HTERT RPE-1 (cell line): Measurements from ENCODE around the gene UPK1A.
"Not testable (repeated sequence)": the region's sequence is repeated elsewhere in the genome, so short reads cannot be mapped to it uniquely, and the experiment has no call there.

Source experiments
- in situ Hi-C: fragments of 300-500 bp; cut with MboI; formaldehyde crosslinking; loops from 4 replicates; pipeline ENCODE4 v1.14.3; 2020; ENCODE audit warnings: low sequenced_read_pairs

Gene UPK1A

GRCh38 chr19:35689836-35690235 lies 23.5 kb downstream of the UPK1A start:
- in situ Hi-C loops = no loop called here

- in situ Hi-C loops = not testable (repeated sequence)
Measured at GRCh38 chr19:35691106-35691505, 24.8 kb downstream of the UPK1A start.

- in situ Hi-C loops = no loop called here
Measured at GRCh38 chr19:35692010-35692409, 25.7 kb downstream of the UPK1A start.

- in situ Hi-C loops = no loop called here
Measured at GRCh38 chr19:35693422-35693821, 27.1 kb downstream of the UPK1A start.

- in situ Hi-C loops = no loop called here
Measured at GRCh38 chr19:35693835-35694599, 27.7 kb downstream of the UPK1A start.

GRCh38 chr19:35695895-35696422 lies 29.6 kb downstream of the UPK1A start:
- in situ Hi-C loops = no loop called here

GRCh38 chr19:35696835-35697234 lies 30.5 kb downstream of the UPK1A start:
- in situ Hi-C loops = no loop called here

- in situ Hi-C loops = no loop called here
Measured at GRCh38 chr19:35702223-35703012, 36.1 kb downstream of the UPK1A start.

GRCh38 chr19:35703343-35703742 lies 37.0 kb downstream of the UPK1A start:
- in situ Hi-C loops = no loop called here

- in situ Hi-C loops = no loop called here
Measured at GRCh38 chr19:35704218-35704617, 37.9 kb downstream of the UPK1A start, which contains the start of gene ZBTB32. Gene ZBTB32, plus strand, starts transcription at chr19:35704558. Its CDS starts 10,069 bp downstream, at chr19:35714627.

GRCh38 chr19:35708391-35708790 lies 42.1 kb downstream of the UPK1A start:
- in situ Hi-C loops = no loop called here

- in situ Hi-C loops = no loop called here
Measured at GRCh38 chr19:35710784-35711723, 44.7 kb downstream of the UPK1A start.

GRCh38 chr19:35712567-35713505 lies 46.5 kb downstream of the UPK1A start:
- in situ Hi-C loops = no loop called here

- in situ Hi-C loops = no loop called here
Measured at GRCh38 chr19:35713506-35713850, 47.2 kb downstream of the UPK1A start.

- in situ Hi-C loops = no loop called here
Measured at GRCh38 chr19:35713904-35714495, 47.7 kb downstream of the UPK1A start.

GRCh38 chr19:35714601-35715354 lies 48.5 kb downstream of the UPK1A start:
- in situ Hi-C loops = no loop called here

- in situ Hi-C loops = no loop called here
Measured at GRCh38 chr19:35715355-35715809, 49.1 kb downstream of the UPK1A start.

GRCh38 chr19:35715981-35716800 lies 49.9 kb downstream of the UPK1A start:
- in situ Hi-C loops = no loop called here
